HepG2 (cell line): Measurements from ENCODE around the gene SLX9. TPM values are rescaled to one million over a fixed set of nuclear protein-coding genes. Genes with fewer than 3 reads are reported as not detected.

Source experiments
- HCFC1 ChIP-seq: fragments of 150-350 bp; IDR thresholded peaks from 2 replicates; pipeline ENCODE4 v1.6.1; 2014; ENCODE audit warnings: low read depth, low read length
- MATR3 ChIP-seq: sonication (generic); formaldehyde crosslinking; IDR thresholded peaks from 2 replicates; pipeline ENCODE4 v1.4.0; 2020; ENCODE audit warnings: missing genetic modification reagents
- MZF1 ChIP-seq: sonication (generic); formaldehyde crosslinking; IDR thresholded peaks from 2 replicates; pipeline ENCODE4 v1.8.1; 2023; ENCODE audit warnings: mild to moderate bottlenecking, missing genetic modification reagents, borderline replicate concordance
- RARA ChIP-seq: IDR thresholded peaks from 2 replicates; pipeline ENCODE4 v1.6.1; 2016; ENCODE audit warnings: missing genetic modification reagents, missing compliant biosample characterization
- SOX6 ChIP-seq, 2 experiments: fragments of 450-650 bp in 1 of 2; sonication (generic) in 1 of 2; formaldehyde crosslinking in 1 of 2; IDR thresholded peaks; 2 replicates each; pipeline versions ENCODE4 v1.4.0 to v1.6.1; 2017 to 2020; ENCODE audit warnings: antibody characterized with exemption in 1 of 2, mild to moderate bottlenecking in 1 of 2, missing genetic modification reagents in 1 of 2
- YY1 ChIP-seq: IDR thresholded peaks from 2 replicates; pipeline ENCODE4 v1.6.1; 2011; ENCODE audit warnings: low read length, low read depth, moderate library complexity, mild to moderate bottlenecking; ENCODE audit not compliant: insufficient read depth, insufficient replicate concordance
- ZBTB7B ChIP-seq: sonication (generic); formaldehyde crosslinking; IDR thresholded peaks from 2 replicates; pipeline ENCODE4 v1.4.0; 2020; ENCODE audit warnings: missing genetic modification reagents
- ZMYM3 ChIP-seq: sonication (generic); formaldehyde crosslinking; IDR thresholded peaks from 2 replicates; pipeline ENCODE4 v1.5.1; 2020; ENCODE audit warnings: mild to moderate bottlenecking, missing genetic modification reagents
- ZNF296 ChIP-seq: sonication (generic); formaldehyde crosslinking; conservative IDR thresholded peaks from 2 replicates; pipeline ENCODE4 v1.5.0; 2020; ENCODE audit warnings: mild to moderate bottlenecking, missing genetic modification reagents
- ZNF496 ChIP-seq: sonication (generic); formaldehyde crosslinking; IDR thresholded peaks from 2 replicates; pipeline ENCODE4 v1.8.1; 2023; ENCODE audit warnings: mild to moderate bottlenecking, moderate library complexity, missing genetic modification reagents; ENCODE audit not compliant: insufficient replicate concordance
- ZNF644 ChIP-seq: IDR thresholded peaks from 2 replicates; pipeline ENCODE4 v1.6.1; 2016; ENCODE audit warnings: low read depth
- polyA plus RNA-seq, 8 experiments: library from polyadenylated mRNA; depleted of rRNA in 3 of 8; stranded (reverse) in 7 of 8; unstranded in 1 of 8; fragments of >200 nt; fragmentation: Illumina TruSeq in 4 of 8; extraction: Trizol in 4 of 8; gene quantifications; 2 replicates each; pipeline versions ENCODE4 v1.2.1 to v1.2.3, GENCODE V29; 2011 to 2016; ENCODE audit warnings: low read depth in 4 of 8, missing spikeins in 1 of 8, mixed read lengths in 1 of 8; ENCODE audit not compliant: insufficient read depth in 1 of 8
- total RNA-seq, 5 experiments: library from RNA; depleted of rRNA; stranded (reverse); fragments of >200 nt; fragmentation: Illumina TruSeq; extraction: Trizol; gene quantifications; 2 replicates each; pipeline ENCODE4 v1.2.3, GENCODE V29; 2016; ENCODE audit warnings: low read depth in 1 of 5
- TF ChIP-seq, protein P1 (sequence below): sonication (generic); formaldehyde crosslinking; IDR thresholded peaks from 2 replicates; pipeline ENCODE4 v1.4.0; 2020; ENCODE audit warnings: missing genetic modification reagents, borderline replicate concordance
- TF ChIP-seq, protein P2 (sequence below): IDR thresholded peaks from 2 replicates; pipeline ENCODE4 v1.6.1; 2016
- TF ChIP-seq, protein P3 (sequence below), 2 experiments: sonication (generic) in 1 of 2; formaldehyde crosslinking in 1 of 2; IDR thresholded peaks; 2 replicates each; pipeline versions ENCODE4 v1.5.1 to v1.6.1; 2011 to 2020; ENCODE audit warnings: borderline replicate concordance in 1 of 2, low read depth in 1 of 2, low read length in 1 of 2, mild to moderate bottlenecking in 1 of 2, missing genetic modification reagents in 1 of 2, moderate library complexity in 1 of 2
- TF ChIP-seq, protein P4 (sequence below), 2 experiments: sonication (generic) in 1 of 2; formaldehyde crosslinking in 1 of 2; IDR thresholded peaks; 2 replicates each; pipeline versions ENCODE4 v1.4.0 to v1.6.1; 2018 to 2020; ENCODE audit warnings: missing genetic modification reagents in 2 of 2, borderline replicate concordance in 1 of 2, low read depth in 1 of 2, mild to moderate bottlenecking in 1 of 2, missing biosample characterization in 1 of 2
- TF ChIP-seq, protein P5 (sequence below): sonication (generic); formaldehyde crosslinking; conservative IDR thresholded peaks from 2 replicates; pipeline ENCODE4 v1.5.0; 2020; ENCODE audit warnings: missing genetic modification reagents

The SLX9 gene
- total and polyA plus RNA-seq, 2 of the 13 experiments (the other 11 are each of a cell fraction or from before 2014, with no cell fraction given): 21.0 to 47.1 TPM

DNA sequence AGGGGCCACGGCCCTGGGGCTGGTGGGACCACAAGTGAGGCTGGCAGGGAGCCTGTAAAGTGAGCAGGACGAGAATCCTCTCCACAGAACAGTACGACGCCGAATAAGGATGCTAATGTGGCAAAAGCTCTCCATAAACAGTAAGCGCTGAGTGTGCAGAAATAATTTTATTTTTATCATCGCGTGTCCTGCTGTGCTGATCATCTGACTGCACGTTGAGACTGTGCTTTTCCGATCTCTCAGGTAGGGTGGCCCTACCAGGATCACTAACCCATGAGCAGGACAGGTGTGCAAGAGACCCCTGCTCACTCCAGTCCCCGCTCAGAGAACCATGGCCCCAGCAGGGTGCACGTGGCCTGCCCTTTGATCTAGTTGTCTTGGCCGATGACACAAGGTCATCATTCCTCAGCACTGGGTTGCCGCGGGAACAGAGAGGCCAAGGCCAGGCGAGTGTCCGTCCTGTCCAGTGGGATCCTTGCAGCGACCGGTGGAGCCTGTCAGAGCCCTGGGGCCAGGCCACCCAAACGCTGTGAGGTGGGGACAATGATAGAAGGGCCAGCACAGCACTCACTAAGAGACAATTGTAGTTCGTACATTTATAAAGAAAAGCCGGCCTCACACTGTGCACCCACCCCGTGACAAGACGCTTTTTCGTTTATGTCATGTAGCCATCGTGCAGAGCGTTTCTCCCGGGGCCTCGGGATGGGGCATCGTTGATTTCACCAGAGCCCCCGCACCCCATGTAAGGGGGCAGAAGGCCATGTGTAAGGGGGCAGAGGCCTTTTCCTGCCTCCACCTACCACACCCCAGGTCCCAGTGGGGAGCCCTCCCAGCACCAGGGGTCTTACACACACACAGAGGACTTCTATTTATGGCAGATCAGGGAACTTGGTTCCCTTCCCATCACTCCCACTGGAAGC lies 81.9 kb downstream of the SLX9 start (continued):
- TF ChIP-seq, protein P1, sequence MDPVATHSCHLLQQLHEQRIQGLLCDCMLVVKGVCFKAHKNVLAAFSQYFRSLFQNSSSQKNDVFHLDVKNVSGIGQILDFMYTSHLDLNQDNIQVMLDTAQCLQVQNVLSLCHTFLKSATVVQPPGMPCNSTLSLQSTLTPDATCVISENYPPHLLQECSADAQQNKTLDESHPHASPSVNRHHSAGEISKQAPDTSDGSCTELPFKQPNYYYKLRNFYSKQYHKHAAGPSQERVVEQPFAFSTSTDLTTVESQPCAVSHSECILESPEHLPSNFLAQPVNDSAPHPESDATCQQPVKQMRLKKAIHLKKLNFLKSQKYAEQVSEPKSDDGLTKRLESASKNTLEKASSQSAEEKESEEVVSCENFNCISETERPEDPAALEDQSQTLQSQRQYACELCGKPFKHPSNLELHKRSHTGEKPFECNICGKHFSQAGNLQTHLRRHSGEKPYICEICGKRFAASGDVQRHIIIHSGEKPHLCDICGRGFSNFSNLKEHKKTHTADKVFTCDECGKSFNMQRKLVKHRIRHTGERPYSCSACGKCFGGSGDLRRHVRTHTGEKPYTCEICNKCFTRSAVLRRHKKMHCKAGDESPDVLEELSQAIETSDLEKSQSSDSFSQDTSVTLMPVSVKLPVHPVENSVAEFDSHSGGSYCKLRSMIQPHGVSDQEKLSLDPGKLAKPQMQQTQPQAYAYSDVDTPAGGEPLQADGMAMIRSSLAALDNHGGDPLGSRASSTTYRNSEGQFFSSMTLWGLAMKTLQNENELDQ (CRISPR knock-in tag): no peak
- TF ChIP-seq MZF1: no peak
- peak; percentile 67; the same call in 1 of the 2 replicates for TF ChIP-seq ZBTB7B (CRISPR knock-in tag)
- no peak for TF ChIP-seq SOX6 (IDR thresholded peaks at IDR 0.05)
- TF ChIP-seq SOX6 (CRISPR knock-in tag; IDR thresholded peaks at IDR 0.05): peak; percentile 69
- TF ChIP-seq, protein P2, sequence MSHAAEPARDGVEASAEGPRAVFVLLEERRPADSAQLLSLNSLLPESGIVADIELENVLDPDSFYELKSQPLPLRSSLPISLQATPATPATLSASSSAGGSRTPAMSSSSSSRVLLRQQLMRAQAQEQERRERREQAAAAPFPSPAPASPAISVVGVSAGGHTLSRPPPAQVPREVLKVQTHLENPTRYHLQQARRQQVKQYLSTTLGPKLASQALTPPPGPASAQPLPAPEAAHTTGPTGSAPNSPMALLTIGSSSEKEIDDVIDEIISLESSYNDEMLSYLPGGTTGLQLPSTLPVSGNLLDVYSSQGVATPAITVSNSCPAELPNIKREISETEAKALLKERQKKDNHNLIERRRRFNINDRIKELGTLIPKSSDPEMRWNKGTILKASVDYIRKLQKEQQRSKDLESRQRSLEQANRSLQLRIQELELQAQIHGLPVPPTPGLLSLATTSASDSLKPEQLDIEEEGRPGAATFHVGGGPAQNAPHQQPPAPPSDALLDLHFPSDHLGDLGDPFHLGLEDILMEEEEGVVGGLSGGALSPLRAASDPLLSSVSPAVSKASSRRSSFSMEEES (CRISPR knock-in tag): peak; percentile 83
- TF ChIP-seq MATR3 (CRISPR knock-in tag): no peak
- no peak for TF ChIP-seq HCFC1
- no peak for TF ChIP-seq ZNF496 (CRISPR knock-in tag)
- TF ChIP-seq, protein P3, sequence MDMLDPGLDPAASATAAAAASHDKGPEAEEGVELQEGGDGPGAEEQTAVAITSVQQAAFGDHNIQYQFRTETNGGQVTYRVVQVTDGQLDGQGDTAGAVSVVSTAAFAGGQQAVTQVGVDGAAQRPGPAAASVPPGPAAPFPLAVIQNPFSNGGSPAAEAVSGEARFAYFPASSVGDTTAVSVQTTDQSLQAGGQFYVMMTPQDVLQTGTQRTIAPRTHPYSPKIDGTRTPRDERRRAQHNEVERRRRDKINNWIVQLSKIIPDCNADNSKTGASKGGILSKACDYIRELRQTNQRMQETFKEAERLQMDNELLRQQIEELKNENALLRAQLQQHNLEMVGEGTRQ (IDR thresholded peaks at IDR 0.05; ENCODE audit: low read depth, low read length): peak; percentile 16; the same call in 1 of the 2 replicates
- TF ChIP-seq, protein P3 (CRISPR knock-in tag; IDR thresholded peaks at IDR 0.05; ENCODE audit: borderline replicate concordance): no peak; the same call in 1 of the 2 replicates
- TF ChIP-seq ZNF644 (CRISPR knock-in tag): peak; percentile 89
- TF ChIP-seq ZNF296: no peak
- TF ChIP-seq, protein P4, sequence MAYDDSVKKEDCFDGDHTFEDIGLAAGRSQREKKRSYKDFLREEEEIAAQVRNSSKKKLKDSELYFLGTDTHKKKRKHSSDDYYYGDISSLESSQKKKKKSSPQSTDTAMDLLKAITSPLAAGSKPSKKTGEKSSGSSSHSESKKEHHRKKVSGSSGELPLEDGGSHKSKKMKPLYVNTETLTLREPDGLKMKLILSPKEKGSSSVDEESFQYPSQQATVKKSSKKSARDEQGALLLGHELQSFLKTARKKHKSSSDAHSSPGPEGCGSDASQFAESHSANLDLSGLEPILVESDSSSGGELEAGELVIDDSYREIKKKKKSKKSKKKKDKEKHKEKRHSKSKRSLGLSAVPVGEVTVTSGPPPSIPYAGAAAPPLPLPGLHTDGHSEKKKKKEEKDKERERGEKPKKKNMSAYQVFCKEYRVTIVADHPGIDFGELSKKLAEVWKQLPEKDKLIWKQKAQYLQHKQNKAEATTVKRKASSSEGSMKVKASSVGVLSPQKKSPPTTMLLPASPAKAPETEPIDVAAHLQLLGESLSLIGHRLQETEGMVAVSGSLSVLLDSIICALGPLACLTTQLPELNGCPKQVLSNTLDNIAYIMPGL (CRISPR knock-in tag; IDR thresholded peaks at IDR 0.05; ENCODE audit: borderline replicate concordance in 1 of 2, low read depth in 1 of 2): no peak
- TF ChIP-seq YY1: no peak
- peak; percentile 98 for TF ChIP-seq RARA (CRISPR knock-in tag)
- peak; percentile 52; the same call in 1 of the 2 replicates for TF ChIP-seq ZMYM3
- TF ChIP-seq, protein P5, sequence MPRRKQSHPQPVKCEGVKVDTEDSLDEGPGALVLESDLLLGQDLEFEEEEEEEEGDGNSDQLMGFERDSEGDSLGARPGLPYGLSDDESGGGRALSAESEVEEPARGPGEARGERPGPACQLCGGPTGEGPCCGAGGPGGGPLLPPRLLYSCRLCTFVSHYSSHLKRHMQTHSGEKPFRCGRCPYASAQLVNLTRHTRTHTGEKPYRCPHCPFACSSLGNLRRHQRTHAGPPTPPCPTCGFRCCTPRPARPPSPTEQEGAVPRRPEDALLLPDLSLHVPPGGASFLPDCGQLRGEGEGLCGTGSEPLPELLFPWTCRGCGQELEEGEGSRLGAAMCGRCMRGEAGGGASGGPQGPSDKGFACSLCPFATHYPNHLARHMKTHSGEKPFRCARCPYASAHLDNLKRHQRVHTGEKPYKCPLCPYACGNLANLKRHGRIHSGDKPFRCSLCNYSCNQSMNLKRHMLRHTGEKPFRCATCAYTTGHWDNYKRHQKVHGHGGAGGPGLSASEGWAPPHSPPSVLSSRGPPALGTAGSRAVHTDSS (CRISPR knock-in tag): no peak
